ENCODE measurements around the gene MMD2. TPM values are rescaled to one million over a fixed set of nuclear protein-coding genes. Genes with fewer than 3 reads are reported as not detected.

Gene MMD2
- total and polyA plus RNA-seq, 2 experiments from 2014 or later, result not detected

Small RNA genes within 50 kb of the gene (small RNA-seq; reads per million reads assigned to genes)
- gene AC092032.1, result not detected

Other genes with a start within 250 kb of the MMD2 start
- 30.5 and 33.9 TPM in 2 replicates for gene AP5Z1, start 183.6 kb downstream of the MMD2 start, total RNA-seq
- 60.3 and 76.9 TPM in 2 replicates for gene AP5Z1, start 183.6 kb downstream of the MMD2 start, polyA plus RNA-seq
- gene PAPOLB, start 97.2 kb downstream of the MMD2 start, total RNA-seq, result not detected in 2 replicates
- gene PAPOLB, start 97.2 kb downstream of the MMD2 start, polyA plus RNA-seq, result not detected in 2 replicates
- 0.60 and 0.64 TPM in 2 replicates for gene RADIL, start 75.5 kb downstream of the MMD2 start, total RNA-seq
- gene RADIL, start 75.5 kb downstream of the MMD2 start, polyA plus RNA-seq, result 0.53 and 1.2 TPM in 2 replicates
- gene RBAK, start 86.7 kb upstream of the MMD2 start, total RNA-seq, result 8.1 and 10.9 TPM in 2 replicates
- gene RBAK, start 86.7 kb upstream of the MMD2 start, polyA plus RNA-seq, result 2.7 and 5.2 TPM in 2 replicates
- gene WIPI2, start 231.0 kb upstream of the MMD2 start, total RNA-seq, result 58.2 and 59.7 TPM in 2 replicates
- gene WIPI2, start 231.0 kb upstream of the MMD2 start, polyA plus RNA-seq, result 48.4 and 51.3 TPM in 2 replicates

All from hepatocyte (in vitro differentiated cells).